ENCODE results near the gene DCAKD.

DCAKD gene

DNA sequence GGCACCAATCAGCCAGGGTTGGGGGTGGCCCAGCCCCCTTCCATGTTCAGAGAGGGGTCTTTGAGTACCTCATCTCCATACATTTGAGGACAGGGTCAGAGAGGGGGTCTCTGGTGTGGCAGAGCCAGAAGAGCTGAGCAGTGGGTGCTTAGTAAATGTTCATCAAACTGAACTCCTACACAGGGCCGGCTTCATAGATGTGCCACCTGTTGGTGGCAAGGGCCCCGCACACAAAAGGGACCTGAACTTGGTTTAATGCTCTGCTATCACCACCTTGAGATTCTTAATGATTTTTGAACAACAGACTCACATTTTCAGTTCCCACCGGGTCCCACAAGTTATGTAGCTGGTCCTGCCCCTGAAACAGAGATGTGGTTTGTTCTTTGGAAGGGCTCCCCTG, 74.4 kb downstream of the DCAKD start:
- peaks cover 61% of the 10 kb centered on the region for H3K4me1 Mint-ChIP-seq
- H3K27me3 Mint-ChIP-seq (ENCODE audit: low read depth, poor library complexity) = peaks cover 62% of the 10 kb centered on the region
- no peaks in the 10 kb centered on the region for H3K9me3 Mint-ChIP-seq
- H3K36me3 Mint-ChIP-seq (ENCODE audit: low read depth) = no peaks in the 10 kb centered on the region
- no peak overlapping the region for H3K27ac Mint-ChIP-seq
- no peak overlapping the region for H3K4me3 Mint-ChIP-seq
- no peak for DNase-seq
- TF ChIP-seq, protein P1, sequence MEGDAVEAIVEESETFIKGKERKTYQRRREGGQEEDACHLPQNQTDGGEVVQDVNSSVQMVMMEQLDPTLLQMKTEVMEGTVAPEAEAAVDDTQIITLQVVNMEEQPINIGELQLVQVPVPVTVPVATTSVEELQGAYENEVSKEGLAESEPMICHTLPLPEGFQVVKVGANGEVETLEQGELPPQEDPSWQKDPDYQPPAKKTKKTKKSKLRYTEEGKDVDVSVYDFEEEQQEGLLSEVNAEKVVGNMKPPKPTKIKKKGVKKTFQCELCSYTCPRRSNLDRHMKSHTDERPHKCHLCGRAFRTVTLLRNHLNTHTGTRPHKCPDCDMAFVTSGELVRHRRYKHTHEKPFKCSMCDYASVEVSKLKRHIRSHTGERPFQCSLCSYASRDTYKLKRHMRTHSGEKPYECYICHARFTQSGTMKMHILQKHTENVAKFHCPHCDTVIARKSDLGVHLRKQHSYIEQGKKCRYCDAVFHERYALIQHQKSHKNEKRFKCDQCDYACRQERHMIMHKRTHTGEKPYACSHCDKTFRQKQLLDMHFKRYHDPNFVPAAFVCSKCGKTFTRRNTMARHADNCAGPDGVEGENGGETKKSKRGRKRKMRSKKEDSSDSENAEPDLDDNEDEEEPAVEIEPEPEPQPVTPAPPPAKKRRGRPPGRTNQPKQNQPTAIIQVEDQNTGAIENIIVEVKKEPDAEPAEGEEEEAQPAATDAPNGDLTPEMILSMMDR (IDR thresholded peaks at IDR 0.05) = no peak

DNA sequence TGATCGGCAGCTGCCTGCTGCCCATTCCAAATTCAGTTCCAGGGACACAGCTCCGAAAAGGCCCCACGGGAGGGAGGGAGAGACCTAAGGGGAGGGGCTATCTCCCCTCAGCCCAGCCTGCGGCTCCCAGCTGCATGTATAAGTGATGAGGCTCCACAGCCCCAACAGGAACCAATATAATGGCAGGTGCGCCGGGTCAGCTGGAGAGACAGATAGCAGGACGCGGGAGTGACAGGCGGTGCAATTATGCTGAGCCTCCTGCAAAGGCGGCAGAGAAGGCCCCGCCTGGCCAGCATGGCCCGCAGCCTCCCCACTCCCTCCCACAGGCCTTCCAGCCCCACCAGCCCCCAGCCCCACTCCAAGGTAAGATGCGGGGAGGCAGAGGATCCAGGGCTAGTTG, 75.2 kb downstream of the DCAKD start:
- H3K36me3 Mint-ChIP-seq (ENCODE audit: low read depth) = no peaks in the 10 kb centered on the region
- no peak overlapping the region for H3K27ac Mint-ChIP-seq
- no peaks in the 10 kb centered on the region for H3K9me3 Mint-ChIP-seq
- H3K4me3 Mint-ChIP-seq = no peak overlapping the region
- TF ChIP-seq, protein P1 (IDR thresholded peaks at IDR 0.05) = no peak
- peaks cover 63% of the 10 kb centered on the region for H3K27me3 Mint-ChIP-seq (ENCODE audit: low read depth, poor library complexity)
- DNase-seq = no peak
- H3K4me1 Mint-ChIP-seq = peaks cover 56% of the 10 kb centered on the region

Data from nephron progenitor cell (in vitro differentiated cells).